Measurements from ENCODE around the gene CREB3L1. TPM values are rescaled to one million over a fixed set of nuclear protein-coding genes. Genes with fewer than 3 reads are reported as not detected.

The CREB3L1 gene
- total and polyA plus RNA-seq, 2 of the 13 experiments (the other 11 are each of a cell fraction or from before 2014, with no cell fraction given), result not detected

GRCh38 chr11:46275964-46276641 is 1.4 kb upstream of the CREB3L1 start (continued):
- TF ChIP-seq ZEB1 (IDR thresholded peaks at IDR 0.05; ENCODE audit: insufficient replicate concordance, low read depth), result no peak
- TF ChIP-seq BCL6 (CRISPR knock-in tag; IDR thresholded peaks at IDR 0.05), result peak; percentile 26; the same call in 1 of the 2 replicates
- TF ChIP-seq ZHX1 (CRISPR knock-in tag; IDR thresholded peaks at IDR 0.05; ENCODE audit: low read depth), result no peak
- TF ChIP-seq FOXA1 (IDR thresholded peaks at IDR 0.05), result no peak
- TF ChIP-seq FOXA1 (CRISPR knock-in tag; IDR thresholded peaks at IDR 0.05), result peak; percentile 29; the same call in 1 of the 2 replicates
- TF ChIP-seq, protein P1, sequence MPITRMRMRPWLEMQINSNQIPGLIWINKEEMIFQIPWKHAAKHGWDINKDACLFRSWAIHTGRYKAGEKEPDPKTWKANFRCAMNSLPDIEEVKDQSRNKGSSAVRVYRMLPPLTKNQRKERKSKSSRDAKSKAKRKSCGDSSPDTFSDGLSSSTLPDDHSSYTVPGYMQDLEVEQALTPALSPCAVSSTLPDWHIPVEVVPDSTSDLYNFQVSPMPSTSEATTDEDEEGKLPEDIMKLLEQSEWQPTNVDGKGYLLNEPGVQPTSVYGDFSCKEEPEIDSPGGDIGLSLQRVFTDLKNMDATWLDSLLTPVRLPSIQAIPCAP (CRISPR knock-in tag; IDR thresholded peaks at IDR 0.05; ENCODE audit: low read depth), result no peak
- TF ChIP-seq, protein P2, sequence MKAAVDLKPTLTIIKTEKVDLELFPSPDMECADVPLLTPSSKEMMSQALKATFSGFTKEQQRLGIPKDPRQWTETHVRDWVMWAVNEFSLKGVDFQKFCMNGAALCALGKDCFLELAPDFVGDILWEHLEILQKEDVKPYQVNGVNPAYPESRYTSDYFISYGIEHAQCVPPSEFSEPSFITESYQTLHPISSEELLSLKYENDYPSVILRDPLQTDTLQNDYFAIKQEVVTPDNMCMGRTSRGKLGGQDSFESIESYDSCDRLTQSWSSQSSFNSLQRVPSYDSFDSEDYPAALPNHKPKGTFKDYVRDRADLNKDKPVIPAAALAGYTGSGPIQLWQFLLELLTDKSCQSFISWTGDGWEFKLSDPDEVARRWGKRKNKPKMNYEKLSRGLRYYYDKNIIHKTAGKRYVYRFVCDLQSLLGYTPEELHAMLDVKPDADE (CRISPR knock-in tag; IDR thresholded peaks at IDR 0.05), result no peak
- TF ChIP-seq ZNF780A (CRISPR knock-in tag; IDR thresholded peaks at IDR 0.05), result no peak
- no peak for TF ChIP-seq EZH2 (conservative IDR thresholded peaks at IDR 0.05; ENCODE audit: low read depth, low read length)
- no peak for TF ChIP-seq PAXIP1 (CRISPR knock-in tag; conservative IDR thresholded peaks at IDR 0.05)
- no peak for TF ChIP-seq HNRNPUL1 (IDR thresholded peaks at IDR 0.05; ENCODE audit: low read depth, low read length)
- no peak for TF ChIP-seq PRDM15 (CRISPR knock-in tag; IDR thresholded peaks at IDR 0.05)
- no peak for TF ChIP-seq PREB (CRISPR knock-in tag; IDR thresholded peaks at IDR 0.05)
- TF ChIP-seq SIN3A (IDR thresholded peaks at IDR 0.05; ENCODE audit: borderline replicate concordance, low read depth, low read length), result no peak
